ENCODE results near the gene CRTC3.
"Not testable (repeated sequence)": the region's sequence is repeated elsewhere in the genome, so short reads cannot be mapped to it uniquely, and the experiment has no call there.

CRTC3 gene, protein sequence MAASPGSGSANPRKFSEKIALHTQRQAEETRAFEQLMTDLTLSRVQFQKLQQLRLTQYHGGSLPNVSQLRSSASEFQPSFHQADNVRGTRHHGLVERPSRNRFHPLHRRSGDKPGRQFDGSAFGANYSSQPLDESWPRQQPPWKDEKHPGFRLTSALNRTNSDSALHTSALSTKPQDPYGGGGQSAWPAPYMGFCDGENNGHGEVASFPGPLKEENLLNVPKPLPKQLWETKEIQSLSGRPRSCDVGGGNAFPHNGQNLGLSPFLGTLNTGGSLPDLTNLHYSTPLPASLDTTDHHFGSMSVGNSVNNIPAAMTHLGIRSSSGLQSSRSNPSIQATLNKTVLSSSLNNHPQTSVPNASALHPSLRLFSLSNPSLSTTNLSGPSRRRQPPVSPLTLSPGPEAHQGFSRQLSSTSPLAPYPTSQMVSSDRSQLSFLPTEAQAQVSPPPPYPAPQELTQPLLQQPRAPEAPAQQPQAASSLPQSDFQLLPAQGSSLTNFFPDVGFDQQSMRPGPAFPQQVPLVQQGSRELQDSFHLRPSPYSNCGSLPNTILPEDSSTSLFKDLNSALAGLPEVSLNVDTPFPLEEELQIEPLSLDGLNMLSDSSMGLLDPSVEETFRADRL

DNA sequence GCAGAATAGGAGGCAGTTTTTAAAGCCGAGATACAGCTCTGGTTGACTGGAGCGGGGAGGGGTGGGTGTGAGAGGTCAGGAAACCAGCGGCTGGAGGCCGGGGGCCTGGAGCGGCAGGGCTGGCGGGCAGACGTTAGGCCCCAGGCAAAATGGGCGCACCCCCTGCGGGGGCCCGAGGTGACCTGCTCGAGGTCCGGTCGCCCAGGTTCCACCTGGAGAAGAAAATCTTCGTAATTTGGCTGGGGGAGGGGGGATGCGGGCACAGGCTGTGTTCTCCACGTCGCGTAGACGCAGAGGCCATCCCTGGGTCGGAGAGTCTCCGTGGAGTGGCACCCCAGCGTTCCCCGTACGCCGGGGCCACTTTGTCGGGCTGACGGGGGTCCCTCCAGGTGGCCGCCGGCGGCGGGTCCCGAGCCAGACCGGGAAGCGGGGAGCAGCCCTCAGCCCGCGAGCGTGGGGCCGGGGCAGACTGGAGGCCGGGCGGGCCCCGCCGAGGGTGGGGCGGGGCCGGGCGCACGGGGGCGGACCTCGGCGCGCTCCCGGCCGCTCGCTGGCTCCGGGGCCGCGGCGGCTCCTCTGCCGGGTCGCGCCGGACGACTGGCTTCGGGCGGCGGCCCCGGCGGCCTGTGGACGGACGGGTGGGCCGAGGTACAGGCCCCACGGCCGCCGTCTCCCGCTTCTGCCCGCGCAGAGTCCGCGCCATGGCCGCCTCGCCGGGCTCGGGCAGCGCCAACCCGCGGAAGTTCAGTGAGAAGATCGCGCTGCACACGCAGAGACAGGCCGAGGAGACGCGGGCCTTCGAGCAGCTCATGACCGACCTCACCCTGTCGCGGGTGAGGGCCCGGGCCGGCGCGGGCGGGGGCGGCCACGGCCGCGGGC, at the start of gene CRTC3:
Gene CRTC3 (plus strand): TSS at position 553 of the 879 bp plus-strand sequence. CDS start 149 bp downstream, at position 702.
- no peak for DNase-seq

GRCh38 chr15:90481023-90481422, 48.7 kb upstream of the CRTC3 start:
- DNase-seq, result no peak

- DNase-seq, result no peak
Observed at GRCh38 chr15:90482124-90483011, 47.4 kb upstream of the CRTC3 start.

- no peak for DNase-seq
Observed at GRCh38 chr15:90483012-90483307, 46.8 kb upstream of the CRTC3 start.

- no peak for DNase-seq
Observed at GRCh38 chr15:90483637-90484036, 46.1 kb upstream of the CRTC3 start.

DNA sequence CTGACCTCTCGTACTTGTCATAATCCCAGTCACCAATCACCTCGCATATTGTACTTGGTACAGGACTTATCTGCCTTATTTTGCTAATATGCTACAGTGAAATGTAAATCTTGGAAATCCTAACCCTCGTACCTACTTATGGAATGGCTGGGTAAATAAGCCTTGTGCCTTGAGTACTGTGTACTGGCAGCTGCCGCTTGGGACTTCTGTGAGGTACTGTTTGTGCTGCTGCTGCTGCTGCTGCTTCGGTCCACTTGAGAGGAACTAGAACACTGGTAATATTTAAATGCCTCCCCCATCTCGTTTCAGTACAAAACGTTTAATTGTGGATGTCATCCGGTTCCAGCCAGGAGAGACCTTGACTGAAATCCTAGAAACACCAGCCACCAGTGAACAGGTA, 42.5 kb upstream of the CRTC3 start:
- DNase-seq, result no peak

DNA sequence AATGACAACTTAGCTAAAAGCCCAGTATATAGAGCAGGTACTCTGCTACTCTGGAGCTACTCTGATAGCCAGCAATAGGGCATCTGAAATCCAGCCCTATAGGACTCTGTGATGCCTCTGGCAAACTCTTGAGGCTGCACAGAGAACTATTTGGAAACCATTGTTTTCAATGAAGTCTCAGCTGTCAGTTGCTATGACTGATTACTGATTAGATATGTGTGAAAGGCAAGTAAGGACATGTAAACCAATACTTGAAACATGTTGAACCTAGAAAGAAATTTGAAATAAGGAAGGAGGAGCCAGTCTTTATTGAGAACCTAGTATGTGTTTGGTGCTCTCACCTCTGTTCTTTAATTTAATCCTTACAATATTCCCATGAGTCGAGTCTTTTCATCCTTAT, 40.2 kb upstream of the CRTC3 start:
- DNase-seq, result no peak

DNA sequence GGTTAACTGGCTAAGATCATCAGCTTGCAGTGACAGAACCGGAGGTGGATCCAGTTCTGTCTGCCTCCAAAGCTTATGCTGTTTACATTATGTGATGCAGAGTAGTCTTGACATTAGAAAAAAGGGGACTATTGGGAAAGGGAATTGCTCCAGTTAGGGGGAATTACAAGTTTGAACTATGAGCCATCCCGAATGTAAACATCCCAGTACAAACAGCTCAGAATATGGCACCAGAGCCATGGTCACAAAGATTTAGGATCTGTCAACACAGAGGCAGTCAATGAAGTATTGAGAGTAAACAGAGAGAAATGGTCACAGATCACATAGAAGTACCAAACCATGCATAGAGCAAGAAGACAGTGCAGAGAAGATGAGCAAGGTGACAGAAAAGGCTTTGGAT, 39.8 kb upstream of the CRTC3 start:
- no peak for DNase-seq

GRCh38 chr15:90493647-90494046, 36.1 kb upstream of the CRTC3 start:
- DNase-seq, result no peak

DNA sequence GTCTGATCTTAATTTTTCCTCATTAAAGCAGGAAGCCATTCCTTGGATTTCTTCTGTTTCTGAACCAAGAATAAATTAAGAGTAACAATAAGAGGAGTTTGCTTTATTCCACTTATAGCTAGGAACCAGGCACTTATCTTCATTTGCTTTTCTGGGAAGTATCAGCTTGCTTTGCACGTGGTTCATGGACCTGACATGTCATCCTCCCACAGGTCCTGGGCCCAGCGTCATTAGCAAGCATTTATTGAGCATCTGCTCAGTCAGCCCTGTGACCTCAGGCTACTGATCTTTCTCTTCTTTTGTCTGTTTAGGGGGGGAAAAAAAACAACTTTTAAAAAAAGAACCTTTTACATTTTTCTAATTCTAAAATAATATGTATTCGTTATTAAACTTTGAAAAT, 34.7 kb upstream of the CRTC3 start:
- no peak for DNase-seq

DNA sequence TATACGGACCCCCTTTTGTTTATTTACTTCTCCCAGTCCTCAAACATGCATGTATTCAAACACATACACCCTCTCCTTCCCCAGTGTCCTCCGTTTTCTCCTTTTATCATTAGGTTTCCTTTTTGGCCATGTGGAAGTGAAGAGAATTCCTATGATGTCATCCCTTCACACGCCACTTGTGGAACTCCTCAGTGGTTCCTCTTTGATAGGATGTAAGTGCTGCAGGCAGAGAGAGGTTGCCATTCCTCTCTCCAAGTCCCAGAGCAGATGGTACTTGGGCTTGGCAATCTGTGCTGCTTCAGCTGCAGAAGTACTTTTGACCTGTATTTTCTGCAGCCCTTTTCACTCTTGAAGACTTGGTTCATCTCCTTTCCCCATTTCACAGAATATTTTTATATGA, 32.9 kb upstream of the CRTC3 start:
- DNase-seq, result no peak

- DNase-seq, result no peak
Observed at GRCh38 chr15:90497376-90497775, 32.3 kb upstream of the CRTC3 start.

- DNase-seq, result peak; percentile 50
Observed at GRCh38 chr15:90497912-90498311, 31.8 kb upstream of the CRTC3 start.

DNA sequence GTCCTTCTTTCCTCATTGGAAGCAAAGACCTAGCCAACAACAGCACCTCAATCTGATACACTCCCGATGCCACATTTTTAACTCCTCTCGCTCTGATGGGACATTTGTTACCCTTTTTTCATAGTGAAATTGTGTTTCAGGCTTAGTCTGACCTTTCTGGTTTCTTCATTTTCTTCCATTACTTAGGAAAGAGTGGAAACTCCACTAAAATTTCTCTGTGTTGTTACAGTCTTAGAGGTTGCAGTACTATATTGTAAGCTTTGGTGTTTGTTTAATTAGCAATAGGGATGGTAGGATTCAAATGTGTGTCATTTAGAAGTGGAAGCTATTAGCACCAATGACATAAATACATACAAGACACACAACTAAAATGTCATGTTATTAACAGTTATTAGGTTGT, 29.6 kb upstream of the CRTC3 start:
- no peak for DNase-seq

GRCh38 chr15:90501898-90502297, 27.8 kb upstream of the CRTC3 start:
- DNase-seq, result no peak

DNA sequence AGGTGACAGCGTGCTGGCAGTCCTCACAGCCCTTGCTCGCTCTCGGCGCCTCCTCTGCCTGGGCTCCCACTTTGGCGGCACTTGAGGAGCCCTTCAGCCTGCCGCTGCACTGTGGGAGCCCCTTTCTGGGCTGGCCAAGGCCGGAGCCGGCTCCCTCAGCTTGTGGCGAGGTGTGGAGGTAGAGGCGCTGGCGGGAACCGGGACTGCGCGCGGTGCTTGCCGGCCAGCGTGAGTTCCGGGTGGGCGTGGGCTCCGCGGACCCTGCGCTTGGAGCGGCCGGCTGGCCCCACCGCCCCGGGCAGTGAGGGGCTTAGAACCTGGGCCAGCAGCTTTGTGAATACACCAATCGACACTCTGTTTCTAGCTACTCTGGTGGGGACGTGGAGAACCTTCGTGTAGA, 18.9 kb upstream of the CRTC3 start:
- DNase-seq, result not testable (repeated sequence)

- not testable (repeated sequence) for DNase-seq
Observed at GRCh38 chr15:90511211-90511618, 18.5 kb upstream of the CRTC3 start.

DNA sequence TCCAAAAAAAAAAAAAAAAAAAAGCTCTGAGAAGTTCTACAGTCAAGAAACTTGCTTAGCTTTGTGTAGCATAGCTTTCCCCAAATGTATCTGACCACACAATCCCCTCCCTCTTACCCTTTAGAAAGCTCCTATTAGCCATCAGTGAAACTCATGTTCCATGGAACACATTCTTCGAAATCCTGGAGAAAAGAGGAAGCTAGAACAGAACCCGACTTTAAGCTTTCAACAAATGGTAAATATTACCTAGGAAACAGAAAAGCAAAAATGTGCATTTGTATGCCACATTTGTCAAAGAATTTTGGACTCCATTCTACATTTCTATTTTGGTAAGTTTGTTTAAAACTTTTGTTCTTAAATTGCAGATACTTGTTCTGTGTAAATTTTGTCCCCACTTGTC, 17.4 kb upstream of the CRTC3 start:
- no peak for DNase-seq

DNA sequence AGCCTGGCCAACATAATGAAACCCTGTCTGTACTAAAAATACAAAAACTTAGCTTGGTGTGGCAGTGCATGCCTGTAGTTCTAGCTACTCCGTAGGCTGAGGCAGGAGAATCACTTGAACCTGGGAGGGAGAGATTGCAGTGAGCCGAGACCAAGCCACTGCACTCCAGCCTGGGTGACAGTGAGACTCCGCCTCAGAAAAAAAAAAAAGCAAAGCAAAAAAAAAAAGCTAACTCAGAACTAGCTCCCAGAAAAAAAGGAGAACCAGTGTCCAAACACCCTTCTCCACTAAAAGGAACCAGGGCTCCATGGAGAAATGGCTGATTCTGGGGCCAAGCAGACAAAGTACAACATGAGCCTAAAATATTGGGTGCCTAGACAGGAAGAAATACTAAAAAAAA, 16.7 kb upstream of the CRTC3 start:
- DNase-seq, result no peak

- no peak for DNase-seq
Observed at GRCh38 chr15:90513448-90513847, 16.3 kb upstream of the CRTC3 start.

DNA sequence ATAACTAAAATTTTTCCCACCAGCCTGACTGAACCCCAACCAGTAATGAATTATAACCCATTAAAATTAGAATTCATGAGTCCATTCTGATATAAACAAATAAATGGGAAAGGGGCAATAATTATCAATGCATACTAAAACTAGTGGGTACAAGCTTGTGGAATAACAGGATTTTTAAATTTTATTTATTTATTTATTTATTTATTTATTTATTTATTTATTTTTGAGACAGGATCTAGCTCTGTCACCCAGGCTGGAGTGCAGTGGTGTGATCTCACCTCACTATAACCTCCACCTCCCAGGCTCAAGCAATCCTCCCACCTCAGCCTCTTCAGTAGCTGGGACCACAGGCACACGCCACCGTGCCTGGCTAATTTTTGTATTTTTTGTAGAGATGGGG, 15.8 kb upstream of the CRTC3 start:
- DNase-seq, result not testable (repeated sequence)

DNA sequence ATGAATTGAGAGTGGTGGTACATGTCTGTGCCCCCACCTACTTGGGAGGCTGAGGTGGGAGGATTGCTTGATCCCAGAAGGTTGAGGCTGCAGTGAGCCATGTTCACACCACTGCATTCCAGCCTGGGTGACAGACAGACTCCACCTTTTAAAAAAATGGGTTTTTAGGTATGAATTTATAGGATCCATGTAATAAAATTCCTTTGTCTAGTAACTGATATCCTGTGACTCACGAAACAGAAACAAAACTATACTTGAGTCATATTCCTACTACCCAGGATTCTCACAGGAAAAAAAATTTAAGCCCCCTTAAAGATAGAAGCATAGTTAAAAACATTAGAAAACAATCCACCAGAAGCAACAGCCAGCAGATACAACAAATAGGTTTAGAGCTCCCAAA, 10.0 kb upstream of the CRTC3 start:
- no peak for DNase-seq

- DNase-seq, result no peak
Observed at GRCh38 chr15:90520365-90520764, 9.4 kb upstream of the CRTC3 start.
